ENCODE measurements around the gene SSTR1.

DNA sequence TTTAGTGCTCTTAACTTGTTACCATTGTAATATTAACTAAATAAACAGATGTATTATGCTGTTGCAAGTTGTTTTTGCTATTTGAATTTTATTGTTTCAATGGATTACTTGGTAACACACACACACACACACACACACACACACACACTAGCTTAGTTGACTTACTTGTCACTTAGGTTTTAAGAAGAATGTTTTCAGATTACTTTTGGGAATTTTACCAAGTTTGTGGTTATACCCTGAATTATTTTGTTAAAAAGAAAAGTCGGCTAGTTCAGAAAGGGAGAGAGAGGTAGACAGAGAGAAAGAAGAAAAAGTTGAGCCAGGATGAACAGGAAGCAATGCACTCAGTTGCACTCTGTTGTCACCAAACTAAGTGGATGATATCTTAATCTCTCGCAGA lies 5.3 kb downstream of the SSTR1 start:
- TF ChIP-seq, protein P1, sequence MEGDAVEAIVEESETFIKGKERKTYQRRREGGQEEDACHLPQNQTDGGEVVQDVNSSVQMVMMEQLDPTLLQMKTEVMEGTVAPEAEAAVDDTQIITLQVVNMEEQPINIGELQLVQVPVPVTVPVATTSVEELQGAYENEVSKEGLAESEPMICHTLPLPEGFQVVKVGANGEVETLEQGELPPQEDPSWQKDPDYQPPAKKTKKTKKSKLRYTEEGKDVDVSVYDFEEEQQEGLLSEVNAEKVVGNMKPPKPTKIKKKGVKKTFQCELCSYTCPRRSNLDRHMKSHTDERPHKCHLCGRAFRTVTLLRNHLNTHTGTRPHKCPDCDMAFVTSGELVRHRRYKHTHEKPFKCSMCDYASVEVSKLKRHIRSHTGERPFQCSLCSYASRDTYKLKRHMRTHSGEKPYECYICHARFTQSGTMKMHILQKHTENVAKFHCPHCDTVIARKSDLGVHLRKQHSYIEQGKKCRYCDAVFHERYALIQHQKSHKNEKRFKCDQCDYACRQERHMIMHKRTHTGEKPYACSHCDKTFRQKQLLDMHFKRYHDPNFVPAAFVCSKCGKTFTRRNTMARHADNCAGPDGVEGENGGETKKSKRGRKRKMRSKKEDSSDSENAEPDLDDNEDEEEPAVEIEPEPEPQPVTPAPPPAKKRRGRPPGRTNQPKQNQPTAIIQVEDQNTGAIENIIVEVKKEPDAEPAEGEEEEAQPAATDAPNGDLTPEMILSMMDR (IDR thresholded peaks at IDR 0.05), result no peak
- no peak for TF ChIP-seq POLR2AphosphoS5 (IDR thresholded peaks at IDR 0.05)
